ENCODE data around the gene CRACR2A.

The CRACR2A gene

GRCh38 chr12:3587402-3588013 lies 165.4 kb downstream of the CRACR2A start:
- peaks cover 2% of the 10 kb centered on the region for H3K27me3 ChIP-seq (ENCODE audit: insufficient read depth, poor library complexity, severe bottlenecking)
- no peak overlapping the region for H3K4me3 ChIP-seq (replicated peaks; ENCODE audit: insufficient read depth, low read length)
- H3K27ac ChIP-seq (replicated peaks), result no peak overlapping the region
- no peak for DNase-seq (ENCODE audit: low read depth in 1 of 2, low spot score in 1 of 2)
- TF ChIP-seq REST (IDR thresholded peaks at IDR 0.05; ENCODE audit: insufficient replicate concordance, low read depth) (no peak), CTCF (IDR thresholded peaks at IDR 0.05; ENCODE audit: insufficient read depth, low read length) (no peak)

GRCh38 chr12:3583656-3584334 lies 169.1 kb downstream of the CRACR2A start:
- TF ChIP-seq POLR2AphosphoS5 (IDR thresholded peaks at IDR 0.05; ENCODE audit: low read depth), result no peak
- TF ChIP-seq CTCF (IDR thresholded peaks at IDR 0.05; ENCODE audit: insufficient read depth, low read length), result no peak
- no peak for TF ChIP-seq REST (IDR thresholded peaks at IDR 0.05; ENCODE audit: insufficient replicate concordance, low read depth)
- TF ChIP-seq GABPA (IDR thresholded peaks at IDR 0.05; ENCODE audit: low read depth), result no peak
- no peak for TF ChIP-seq SPI1 (IDR thresholded peaks at IDR 0.05; ENCODE audit: borderline replicate concordance, low read depth)
- DNase-seq (ENCODE audit: low read depth in 1 of 2, low spot score in 1 of 2), result no peak
- H3K27me3 ChIP-seq (ENCODE audit: insufficient read depth, poor library complexity, severe bottlenecking), result no peaks in the 10 kb centered on the region

GRCh38 chr12:3580094-3580749 lies 172.7 kb downstream of the CRACR2A start:
- H3K27ac ChIP-seq (replicated peaks), result no peak overlapping the region
- no peak overlapping the region for H3K4me3 ChIP-seq (replicated peaks; ENCODE audit: insufficient read depth, low read length)
- DNase-seq (ENCODE audit: low read depth in 1 of 2, low spot score in 1 of 2), result no peak
- no peaks in the 10 kb centered on the region for H3K27me3 ChIP-seq (ENCODE audit: insufficient read depth, poor library complexity, severe bottlenecking)
- TF ChIP-seq CTCF (IDR thresholded peaks at IDR 0.05; ENCODE audit: insufficient read depth, low read length), result no peak
- no peak for TF ChIP-seq REST (IDR thresholded peaks at IDR 0.05; ENCODE audit: insufficient replicate concordance, low read depth)
- TF ChIP-seq SPI1 (IDR thresholded peaks at IDR 0.05; ENCODE audit: borderline replicate concordance, low read depth), result no peak
- TF ChIP-seq POLR2AphosphoS5 (IDR thresholded peaks at IDR 0.05; ENCODE audit: low read depth), result no peak
- TF ChIP-seq GABPA (IDR thresholded peaks at IDR 0.05; ENCODE audit: low read depth), result no peak

More at GRCh38 chr12:3583656-3584334, 169.1 kb downstream of the CRACR2A start:
- Histone ChIP-seq H3K27ac (replicated peaks) (no peak overlapping the region), H3K4me3 (replicated peaks; ENCODE audit: insufficient read depth, low read length) (no peak overlapping the region)
